Heart right ventricle (tissue), 16 donors: ENCODE measurements around the gene NELL2. TPM values are rescaled to one million over a fixed set of nuclear protein-coding genes. Genes with fewer than 3 reads are reported as not detected.

Experiments used
- ATAC-seq, 8 donors: fragments of 200-7000 bp; cut with Tn5 transposase; one replicate each; pipeline ENCODE4 v1.9.1; 2020; ENCODE audit warnings: mild to moderate bottlenecking in 8 of 8, moderate library complexity in 8 of 8, moderate number of reproducible peaks in 1 of 8
- DNase-seq, 2 donors: peaks; one replicate each; pipeline ENCODE4 v3.0.0-alpha.2; 2020
- H3K27ac ChIP-seq, 10 donors: fragments of 200-600 bp; sonication (generic) in 2 of 10; one replicate each; pipeline versions ENCODE4 v1.5.0 to v1.8.0; 2020 to 2022; ENCODE audit warnings: mild to moderate bottlenecking in 3 of 10
- H3K27me3 ChIP-seq, 7 donors: fragments of 200-600 bp; one replicate each; pipeline ENCODE4 v1.8.0; 2021 to 2022; ENCODE audit warnings: mild to moderate bottlenecking in 2 of 7
- H3K36me3 ChIP-seq, 9 donors: fragments of 200-600 bp; sonication (generic) in 1 of 9; one replicate each; pipeline versions ENCODE4 v1.5.0 to v1.8.0; 2020 to 2022; ENCODE audit warnings: mild to moderate bottlenecking in 2 of 9
- H3K4me1 ChIP-seq, 9 donors: fragments of 200-600 bp; sonication (generic) in 1 of 9; one replicate each; pipeline versions ENCODE4 v1.5.0 to v1.8.0; 2020 to 2022; ENCODE audit warnings: mild to moderate bottlenecking in 4 of 9
- H3K4me3 ChIP-seq, 10 donors: fragments of 200-600 bp; sonication (generic) in 2 of 10; one replicate each; pipeline versions ENCODE4 v1.5.0 to v1.8.0; 2020 to 2022; ENCODE audit warnings: mild to moderate bottlenecking in 7 of 10, moderate library complexity in 2 of 10
- H3K9me3 ChIP-seq, 11 donors: fragments of 200-600 bp in 10 of 11; sonication (generic) in 2 of 11; one replicate each; pipeline versions ENCODE4 v1.5.0 to v1.8.0; 2013 to 2022; ENCODE audit warnings: mild to moderate bottlenecking in 2 of 11, control low read depth in 1 of 11, moderate library complexity in 1 of 11
- CTCF ChIP-seq, 9 donors: fragments of 200-600 bp; sonication (generic) in 2 of 9; IDR thresholded peaks; one replicate each; pipeline versions ENCODE4 v1.5.0 to v1.8.0; 2021 to 2022; ENCODE audit warnings: antibody characterized with exemption in 9 of 9, mild to moderate bottlenecking in 5 of 9, moderate library complexity in 1 of 9
- WGBS, 2 donors: extraction: QIAGEN DNeasy Blood & Tissue Kit; methylation state at CpG; one replicate each; pipeline ENCODE4 v1.1.7; 2013; ENCODE audit warnings: inconsistent platforms in 1 of 2; 5-methylcytosine and 5-hydroxymethylcytosine counted together
- intact Hi-C, 10 donors: fragments of 100-400 bp; cut with DNase I; formaldehyde crosslinking; loops; one replicate each; pipeline versions ENCODE4 v1.11.1 to v1.14.2; 2022
- polyA plus RNA-seq, 2 donors: library from polyadenylated mRNA; stranded (reverse); fragments of 200-250 nt; gene quantifications; one replicate each; pipeline ENCODE4 v1.2.3, GENCODE V29; 2013
- total RNA-seq, 10 donors: library from RNA; stranded (reverse); fragmentation: NEBNext Ultra II Directional in 3 of 10; extraction: Animal tissue kit (Norgen Biotek cat#: 25700) in 3 of 10; gene quantifications; one replicate each; pipeline versions ENCODE4 v1.2.1 to v1.2.4, GENCODE V29; 2021 to 2023
- donor health status: Arrhythmogenic right ventricular cardiomyopathy.
- donor health status: ischemic (EF 13 %, LVEDD 7.1; RV severe dilation, severe dysfunction).
- donor health status: healthy with polysubstance abuse.
- donor health status: DM: no; HTN: yes; CAD: no.
- donor health status: DM: no; HTN: no; CAD: no.
- donor health status: ischemic (EF 25% LVEDD 6.9; RV normal size, moderate dysfunction).
- donor health status: ischemic (EF 25% LVEDD 5.7; RV mildly dilated, moderate dysfunction).
- donor health status: healthy.
- donor health status: DM: yes; HTN: yes; CAD: no.
- donor health status: Ischemic cardiomyopathy.
- donor health status: ischemic (EF 35%, LVEDD 5.7; RV mildly dilated, moderate dysfunction).
- donor health status: nonischemic (EF 11% LVEDD 7.7; RV severe dilation, severe dysfunction).
- donor health status: DM: yes; HTN: yes; CAD: no.
- donor health status: PGD.
- donor health status: ischemic (EF 29% LVEDD 5.4; RV normal size, mild dysfunction).
- donor health status: nonischemic (EF 23%, LVEDD 6.1; RV moderate dilation, normal function).

The NELL2 gene
- total and polyA plus RNA-seq, 12 donors, result 0.06 to 2.8 (median 0.46) TPM; not detected in 3

GRCh38 chr12:44654646-44655639 lies 221.2 kb downstream of the NELL2 start:
- no peak for TF ChIP-seq CTCF (IDR thresholded peaks at IDR 0.05)
- Histone ChIP-seq H3K9me3 (peaks cover 0 to 6% (median 0%) of the 10 kb centered on the region in 11 donors), H3K4me1 (no peaks in the 10 kb centered on the region), H3K27ac (no peak overlapping the region), H3K27me3 (peaks cover 0 to 8% (median 0%) of the 10 kb centered on the region in 7 donors), H3K36me3 (no peaks in the 10 kb centered on the region), H3K4me3 (no peak overlapping the region)
- intact Hi-C loops, result no loop called here
- no peak for ATAC-seq
- WGBS, 2 donors, result 17 to 19% methylated on average over 12 of the region's 12 CpGs
- no peak for DNase-seq

DNA sequence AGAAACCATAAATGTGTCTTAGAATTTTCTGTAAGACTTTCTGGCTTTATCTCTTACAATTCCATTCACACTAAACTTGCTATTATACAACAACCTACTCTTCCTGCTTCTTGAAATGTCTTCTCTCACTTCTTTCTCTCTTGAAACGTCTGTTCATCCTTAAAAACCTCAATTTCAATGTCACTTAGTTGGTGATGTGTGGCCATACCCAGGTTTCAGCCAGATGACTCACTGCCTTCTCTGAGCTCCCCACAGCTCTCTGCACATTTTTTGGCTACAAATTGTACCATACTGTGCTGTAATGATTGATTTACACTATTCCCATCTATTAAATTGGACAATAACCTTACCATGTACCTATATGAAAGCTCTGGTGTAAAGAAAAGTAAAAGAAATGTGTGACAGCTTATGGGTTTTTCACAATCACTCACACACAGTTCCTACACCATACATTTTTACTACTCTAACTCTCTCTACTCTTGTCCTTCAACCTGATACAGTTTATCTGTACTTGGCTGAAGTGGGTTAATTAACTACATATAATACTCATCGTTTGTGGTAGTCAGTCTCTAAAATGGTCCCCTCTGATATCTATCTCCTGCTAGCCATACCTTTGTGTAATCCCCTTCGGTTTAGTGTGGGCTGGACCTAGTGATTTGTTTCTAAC lies 222.1 kb downstream of the NELL2 start:
- DNase-seq (no peak), ATAC-seq (no peak)
- no peak for TF ChIP-seq CTCF (IDR thresholded peaks at IDR 0.05)
- WGBS, 2 donors, result 30% methylated on average over 3 of the region's 3 CpGs
- intact Hi-C loops, result no loop called here
- no peaks in the 10 kb centered on the region for H3K4me1 ChIP-seq
- H3K4me3 ChIP-seq, result no peak overlapping the region
- peaks cover 0 to 8% (median 0%) of the 10 kb centered on the region in 7 donors for H3K27me3 ChIP-seq
- H3K9me3 ChIP-seq, result peaks cover 0 to 6% (median 0%) of the 10 kb centered on the region in 11 donors
- H3K36me3 ChIP-seq, result no peaks in the 10 kb centered on the region
- H3K27ac ChIP-seq, result no peak overlapping the region

GRCh38 chr12:44649693-44650092 lies 226.4 kb downstream of the NELL2 start:
- Histone ChIP-seq H3K36me3 (no peaks in the 10 kb centered on the region), H3K27ac (no peak overlapping the region), H3K27me3 (peaks cover 0 to 8% (median 0%) of the 10 kb centered on the region in 7 donors), H3K9me3 (no peaks in the 10 kb centered on the region), H3K4me3 (no peak overlapping the region), H3K4me1 (no peaks in the 10 kb centered on the region)
- intact Hi-C loops, result no loop called here
- TF ChIP-seq CTCF (IDR thresholded peaks at IDR 0.05), result no peak
- ATAC-seq, result no peak
- DNase-seq, result no peak
- 69 to 73% methylated on average over 2 of the region's 2 CpGs for WGBS, 2 donors

GRCh38 chr12:44647917-44648690 lies 228.0 kb downstream of the NELL2 start:
- H3K27me3 ChIP-seq, result peaks cover 0 to 8% (median 0%) of the 10 kb centered on the region in 7 donors
- intact Hi-C loops, result no loop called here
- H3K9me3 ChIP-seq, result no peaks in the 10 kb centered on the region
- no peak for DNase-seq
- WGBS, 2 donors, result 68 to 74% methylated on average over 5 of the region's 5 CpGs
- H3K27ac ChIP-seq, result no peak overlapping the region
- no peaks in the 10 kb centered on the region for H3K4me1 ChIP-seq
- H3K4me3 ChIP-seq, result no peak overlapping the region
- ATAC-seq, result no peak
- no peaks in the 10 kb centered on the region for H3K36me3 ChIP-seq
- no peak for TF ChIP-seq CTCF (IDR thresholded peaks at IDR 0.05)
